NCI-H226 (cell line): ENCODE results near the gene SNCA.
A peak's percentile ranks its signal among the peaks of the same experiment; 100 is the strongest.

Source experiments
- DNase-seq: peaks from one replicate; pipeline ENCODE4 v3.0.0-alpha.2; 2015

Gene SNCA

GRCh38 chr4:89836897-89837384 lies at the start of gene SNCA:
SNCA (minus strand) TSS chr4:89837161; CDS start chr4:89835667, 1,494 bp downstream.
- peak; percentile 18 for DNase-seq

- DNase-seq = no peak
These were observed 42.3 kb upstream of the SNCA start for GRCh38 chr4:89879215-89879614.

GRCh38 chr4:89878611-89879010 lies 41.6 kb upstream of the SNCA start:
- no peak for DNase-seq

- no peak for DNase-seq
These were observed 39.6 kb upstream of the SNCA start for GRCh38 chr4:89876548-89876947.

- DNase-seq = no peak
These were observed 34.2 kb upstream of the SNCA start for GRCh38 chr4:89871211-89871610.

- no peak for DNase-seq
These were observed 32.1 kb upstream of the SNCA start for GRCh38 chr4:89868999-89869589.

- peak; percentile 7 for DNase-seq
These were observed 31.3 kb upstream of the SNCA start for GRCh38 chr4:89868276-89868675.

- no peak for DNase-seq
These were observed 26.6 kb upstream of the SNCA start for GRCh38 chr4:89863533-89863932.

- DNase-seq = no peak
These were observed 24.0 kb upstream of the SNCA start for GRCh38 chr4:89860971-89861370.

GRCh38 chr4:89855236-89855635 lies 18.3 kb upstream of the SNCA start:
- no peak for DNase-seq

GRCh38 chr4:89847571-89848325 lies 10.8 kb upstream of the SNCA start:
- no peak for DNase-seq

- no peak for DNase-seq
These were observed 2.6 kb upstream of the SNCA start for GRCh38 chr4:89839558-89839957.

GRCh38 chr4:89837993-89838390 lies 1.0 kb upstream of the SNCA start:
- no peak for DNase-seq

GRCh38 chr4:89837385-89837992 lies 528 bp upstream of the SNCA start:
- DNase-seq = no peak

- DNase-seq = no peak
These were observed 773 bp downstream of the SNCA start for GRCh38 chr4:89836031-89836745.

- DNase-seq = no peak
These were observed 1.5 kb downstream of the SNCA start for GRCh38 chr4:89835413-89835812.

GRCh38 chr4:89834486-89835209 lies 2.3 kb downstream of the SNCA start:
- DNase-seq = no peak

GRCh38 chr4:89829470-89830138 lies 7.4 kb downstream of the SNCA start:
- no peak for DNase-seq

- peak; percentile 58 for DNase-seq
These were observed 13.5 kb downstream of the SNCA start for GRCh38 chr4:89823416-89823815.

GRCh38 chr4:89821612-89822011 lies 15.3 kb downstream of the SNCA start:
- DNase-seq = no peak

GRCh38 chr4:89820010-89820409 lies 17.0 kb downstream of the SNCA start:
- no peak for DNase-seq

GRCh38 chr4:89814362-89814761 lies 22.6 kb downstream of the SNCA start:
- DNase-seq = no peak
